Thyroid gland (tissue), 4 donors: Measurements from ENCODE around the gene KRTAP4-8. TPM values are rescaled to one million over a fixed set of nuclear protein-coding genes. Genes with fewer than 3 reads are reported as not detected.

Experiments used
- DNase-seq, 2 donors: peaks; one replicate each; pipeline ENCODE4 v3.0.0-alpha.2; 2019
- H3K27ac ChIP-seq, 3 donors: fragments of 200-600 bp; sonication (generic); 1 replicate in 2 of 3; 2 replicates in 1 of 3; pipeline ENCODE4 v1.5.1; 2016 to 2019; ENCODE audit warnings: mild to moderate bottlenecking in 1 of 3, moderate library complexity in 1 of 3
- H3K27me3 ChIP-seq: fragments of 200-600 bp; sonication (generic); one replicate; pipeline ENCODE4 v1.5.1; 2019
- H3K36me3 ChIP-seq, 2 donors: fragments of 200-600 bp; sonication (generic); one replicate each; pipeline ENCODE4 v1.5.1; 2016 to 2019
- H3K4me1 ChIP-seq, 2 donors: fragments of 200-600 bp; sonication (generic); one replicate each; pipeline ENCODE4 v1.5.1; 2017 to 2019
- H3K4me3 ChIP-seq, 3 donors: fragments of 200-600 bp; sonication (generic); replicated peaks in 1 of 3; 1 replicate in 2 of 3; 2 replicates in 1 of 3; pipeline ENCODE4 v1.5.1; 2016; ENCODE audit warnings: mild to moderate bottlenecking in 1 of 3
- H3K9me3 ChIP-seq: fragments of 200-600 bp; sonication (generic); one replicate; pipeline ENCODE4 v1.5.1; 2017
- POLR2A ChIP-seq, 2 donors: fragments of 450-650 bp; IDR thresholded peaks; one replicate each; pipeline ENCODE4 v1.6.1; 2017; ENCODE audit warnings: antibody characterized with exemption in 2 of 2, mild to moderate bottlenecking in 2 of 2, moderate library complexity in 1 of 2
- WGBS, 2 donors: methylation state at CpG; one replicate each; pipeline ENCODE4 v1.1.5; 2017; 5-methylcytosine and 5-hydroxymethylcytosine counted together
- intact Hi-C: fragments of 100-400 bp; cut with DNase I; formaldehyde crosslinking; loops from one replicate; pipeline ENCODE4 v1.15.1; 2023
- total RNA-seq, 4 donors: library from RNA; depleted of rRNA; stranded (reverse); fragments of >200 nt; gene quantifications; one replicate each; pipeline ENCODE4 v1.2.3, GENCODE V29; 2016
- TF ChIP-seq, protein P1 (sequence below), 6 experiments: fragments of 200-600 bp in 3 of 6; fragments of 450-650 bp in 3 of 6; sonication (generic) in 3 of 6; IDR thresholded peaks; one replicate each; pipeline ENCODE4 v1.5.1; 2016 to 2019; ENCODE audit warnings: antibody characterized with exemption in 6 of 6, mild to moderate bottlenecking in 2 of 6, inconsistent platforms in 1 of 6, moderate library complexity in 1 of 6

Gene KRTAP4-8
- total RNA-seq, 4 donors from 2014 or later: not detected

DNA sequence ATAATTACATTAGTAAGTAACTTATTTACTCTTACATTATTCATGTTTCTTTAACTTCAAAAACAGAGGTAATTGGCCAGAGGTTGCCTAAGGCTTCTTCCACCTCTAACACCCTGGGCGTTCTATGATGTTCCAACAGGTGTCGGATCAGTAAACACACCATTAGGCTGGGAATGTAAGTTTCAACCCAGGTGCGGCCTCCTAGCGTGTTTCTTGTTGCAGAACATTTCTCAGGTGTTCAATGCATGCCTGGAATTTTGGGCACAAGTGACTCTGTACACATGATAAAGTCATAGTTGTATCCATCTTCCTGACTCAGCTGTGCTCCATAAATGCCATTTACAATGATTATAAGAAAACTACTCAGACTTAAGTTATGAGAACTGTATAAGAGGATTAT is 43.9 kb downstream of the KRTAP4-8 start:
- TF ChIP-seq, protein P1, sequence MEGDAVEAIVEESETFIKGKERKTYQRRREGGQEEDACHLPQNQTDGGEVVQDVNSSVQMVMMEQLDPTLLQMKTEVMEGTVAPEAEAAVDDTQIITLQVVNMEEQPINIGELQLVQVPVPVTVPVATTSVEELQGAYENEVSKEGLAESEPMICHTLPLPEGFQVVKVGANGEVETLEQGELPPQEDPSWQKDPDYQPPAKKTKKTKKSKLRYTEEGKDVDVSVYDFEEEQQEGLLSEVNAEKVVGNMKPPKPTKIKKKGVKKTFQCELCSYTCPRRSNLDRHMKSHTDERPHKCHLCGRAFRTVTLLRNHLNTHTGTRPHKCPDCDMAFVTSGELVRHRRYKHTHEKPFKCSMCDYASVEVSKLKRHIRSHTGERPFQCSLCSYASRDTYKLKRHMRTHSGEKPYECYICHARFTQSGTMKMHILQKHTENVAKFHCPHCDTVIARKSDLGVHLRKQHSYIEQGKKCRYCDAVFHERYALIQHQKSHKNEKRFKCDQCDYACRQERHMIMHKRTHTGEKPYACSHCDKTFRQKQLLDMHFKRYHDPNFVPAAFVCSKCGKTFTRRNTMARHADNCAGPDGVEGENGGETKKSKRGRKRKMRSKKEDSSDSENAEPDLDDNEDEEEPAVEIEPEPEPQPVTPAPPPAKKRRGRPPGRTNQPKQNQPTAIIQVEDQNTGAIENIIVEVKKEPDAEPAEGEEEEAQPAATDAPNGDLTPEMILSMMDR (IDR thresholded peaks at IDR 0.05): no peak
- no peak for TF ChIP-seq POLR2A (IDR thresholded peaks at IDR 0.05)
- no peaks in the 10 kb centered on the region for H3K27me3 ChIP-seq
- WGBS, 2 donors: 85 to 87% methylated on average over 4 of the region's 4 CpGs
- no peaks in the 10 kb centered on the region for H3K9me3 ChIP-seq
- H3K36me3 ChIP-seq: no peaks in the 10 kb centered on the region
- DNase-seq: no peak
- H3K27ac ChIP-seq: no peak overlapping the region
- no peaks in the 10 kb centered on the region for H3K4me1 ChIP-seq
- intact Hi-C loops: no loop called here
- no peak overlapping the region for H3K4me3 ChIP-seq

GRCh38 chr17:41052566-41052965 is 45.4 kb downstream of the KRTAP4-8 start:
- no peak for TF ChIP-seq POLR2A (IDR thresholded peaks at IDR 0.05)
- TF ChIP-seq, protein P1 (IDR thresholded peaks at IDR 0.05): no peak

GRCh38 chr17:41049110-41049509 is 48.8 kb downstream of the KRTAP4-8 start:
- no peaks in the 10 kb centered on the region for H3K9me3 ChIP-seq
- intact Hi-C loops: no loop called here
- no peak for DNase-seq
- no peak overlapping the region for H3K27ac ChIP-seq
- no peak for TF ChIP-seq POLR2A (IDR thresholded peaks at IDR 0.05)
- TF ChIP-seq, protein P1 (IDR thresholded peaks at IDR 0.05): no peak
- WGBS, 2 donors: 16 to 22% methylated on average over 2 of the region's 2 CpGs
- no peaks in the 10 kb centered on the region for H3K4me1 ChIP-seq
- H3K4me3 ChIP-seq: no peak overlapping the region
- H3K27me3 ChIP-seq: no peaks in the 10 kb centered on the region
- H3K36me3 ChIP-seq: no peaks in the 10 kb centered on the region

More at GRCh38 chr17:41052566-41052965, 45.4 kb downstream of the KRTAP4-8 start:
- H3K9me3 ChIP-seq: no peaks in the 10 kb centered on the region
- intact Hi-C loops: no loop called here
- no peak overlapping the region for H3K27ac ChIP-seq
- DNase-seq: no peak
- no peak overlapping the region for H3K4me3 ChIP-seq
- H3K4me1 ChIP-seq: no peaks in the 10 kb centered on the region
- H3K36me3 ChIP-seq: no peaks in the 10 kb centered on the region
- no peaks in the 10 kb centered on the region for H3K27me3 ChIP-seq

GRCh38 chr17:41048441-41048840 is 49.5 kb downstream of the KRTAP4-8 start:
- DNase-seq: no peak
- Histone ChIP-seq H3K4me1 (no peaks in the 10 kb centered on the region), H3K27me3 (no peaks in the 10 kb centered on the region), H3K4me3 (no peak overlapping the region), H3K9me3 (no peaks in the 10 kb centered on the region), H3K27ac (no peak overlapping the region), H3K36me3 (no peaks in the 10 kb centered on the region)
- intact Hi-C loops: no loop called here
- 65 to 66% methylated on average over 7 of the region's 7 CpGs for WGBS, 2 donors
- TF ChIP-seq, protein P1 (IDR thresholded peaks at IDR 0.05): no peak
- TF ChIP-seq POLR2A (IDR thresholded peaks at IDR 0.05): no peak

Other genes with a start within 250 kb of the KRTAP4-8 start
- not detected for gene KRT12, start 230.9 kb downstream of the KRTAP4-8 start, total RNA-seq
- not detected for gene KRT20, start 212.9 kb downstream of the KRTAP4-8 start, total RNA-seq
- gene KRT23, start 160.5 kb downstream of the KRTAP4-8 start, total RNA-seq: 1 to 10 TPM in 1 of 4 donors, not detected in 3; 4.6 TPM
- gene KRT39, start 131.2 kb downstream of the KRTAP4-8 start, total RNA-seq: not detected
- not detected for gene KRT40, start 113.8 kb downstream of the KRTAP4-8 start, total RNA-seq
- not detected for gene KRTAP3-3, start 104.0 kb downstream of the KRTAP4-8 start, total RNA-seq
- not detected for gene KRTAP3-2, start 98.2 kb downstream of the KRTAP4-8 start, total RNA-seq
- not detected for gene KRTAP3-1, start 89.0 kb downstream of the KRTAP4-8 start, total RNA-seq
- gene KRTAP1-5, start 70.9 kb downstream of the KRTAP4-8 start, total RNA-seq: not detected
- not detected for gene KRTAP1-4, start 67.9 kb downstream of the KRTAP4-8 start, total RNA-seq
- not detected for gene KRTAP1-3, start 63.3 kb downstream of the KRTAP4-8 start, total RNA-seq
- not detected for gene KRTAP1-1, start 56.7 kb downstream of the KRTAP4-8 start, total RNA-seq
- gene KRTAP2-1, start 50.8 kb downstream of the KRTAP4-8 start, total RNA-seq: not detected
- gene KRTAP2-2, start 42.9 kb downstream of the KRTAP4-8 start, total RNA-seq: not detected
- not detected for gene KRTAP2-3, start 38.0 kb downstream of the KRTAP4-8 start, total RNA-seq
- gene KRTAP2-4, start 32.3 kb downstream of the KRTAP4-8 start, total RNA-seq: not detected
- not detected for gene KRTAP4-7, start 14.0 kb downstream of the KRTAP4-8 start, total RNA-seq
- gene KRTAP4-16, start 4.1 kb upstream of the KRTAP4-8 start, total RNA-seq: not detected
- not detected for gene KRTAP4-9, start 7.2 kb upstream of the KRTAP4-8 start, total RNA-seq
- gene KRTAP4-11, start 20.2 kb upstream of the KRTAP4-8 start, total RNA-seq: not detected
- not detected for gene KRTAP4-12, start 26.0 kb upstream of the KRTAP4-8 start, total RNA-seq
- gene KRTAP4-6, start 42.4 kb upstream of the KRTAP4-8 start, total RNA-seq: not detected
- gene KRTAP4-5, start 51.7 kb upstream of the KRTAP4-8 start, total RNA-seq: not detected
- gene KRTAP4-4, start 62.6 kb upstream of the KRTAP4-8 start, total RNA-seq: not detected
- not detected for gene KRTAP4-3, start 70.1 kb upstream of the KRTAP4-8 start, total RNA-seq
- not detected for gene KRTAP4-2, start 80.1 kb upstream of the KRTAP4-8 start, total RNA-seq
- not detected for gene KRTAP4-1, start 86.8 kb upstream of the KRTAP4-8 start, total RNA-seq
- gene KRTAP9-1, start 91.7 kb upstream of the KRTAP4-8 start, total RNA-seq: not detected
- gene KRTAP9-2, start 128.5 kb upstream of the KRTAP4-8 start, total RNA-seq: not detected
- gene KRTAP9-3, start 134.3 kb upstream of the KRTAP4-8 start, total RNA-seq: not detected
- not detected for gene KRTAP9-8, start 139.9 kb upstream of the KRTAP4-8 start, total RNA-seq
- gene KRTAP9-4, start 151.5 kb upstream of the KRTAP4-8 start, total RNA-seq: not detected
- gene KRTAP9-9, start 157.2 kb upstream of the KRTAP4-8 start, total RNA-seq: not detected
- gene KRTAP9-6, start 167.2 kb upstream of the KRTAP4-8 start, total RNA-seq: not detected
- not detected for gene KRTAP9-7, start 177.6 kb upstream of the KRTAP4-8 start, total RNA-seq
- not detected for gene KRTAP29-1, start 204.7 kb upstream of the KRTAP4-8 start, total RNA-seq
- not detected for gene KRTAP16-1, start 211.2 kb upstream of the KRTAP4-8 start, total RNA-seq
- not detected for gene KRTAP17-1, start 217.6 kb upstream of the KRTAP4-8 start, total RNA-seq